Activated B cell treated with CpG ODN at 0.5 μM for 24 hours (primary cell): ENCODE data around the gene KDM4B. TPM values are rescaled to one million over a fixed set of nuclear protein-coding genes. Genes with fewer than 3 reads are reported as not detected.

Source experiments
- ATAC-seq: fragments of 200-7000 bp; cut with Tn5 transposase; one replicate; pipeline ENCODE4 v1.10.0; 2021; ENCODE audit warnings: low read depth, mild to moderate bottlenecking, moderate library complexity
- CTCF ChIA-PET: fragments of 350-600 bp; sonication (Branson Sonifier 250); formaldehyde crosslinking; loops from one replicate; lab custom pipeline; 2021; ENCODE audit warnings: antibody characterized with exemption; lab: Charles Lee
- POLR2A ChIA-PET: fragments of 350-600 bp; sonication (Branson Sonifier 250); formaldehyde crosslinking; loops from one replicate; lab custom pipeline; 2021; ENCODE audit warnings: antibody characterized with exemption; lab: Charles Lee
- DNase-seq: peaks from one replicate; pipeline ENCODE4 v3.0.0; 2022
- H3K27ac Mint-ChIP-seq: one replicate; pipeline ENCODE4 v1.8.0; 2020; ENCODE audit warnings: mixed read lengths
- H3K27me3 Mint-ChIP-seq: one replicate; pipeline ENCODE4 v1.8.0; 2021; ENCODE audit warnings: mixed read lengths
- H3K36me3 Mint-ChIP-seq: one replicate; pipeline ENCODE4 v1.8.0; 2021; ENCODE audit warnings: low read depth, mixed read lengths
- H3K4me1 Mint-ChIP-seq: one replicate; pipeline ENCODE4 v1.8.0; 2021; ENCODE audit warnings: mixed read lengths
- H3K4me3 Mint-ChIP-seq: one replicate; pipeline ENCODE4 v1.8.0; 2020; ENCODE audit warnings: mild to moderate bottlenecking, mixed read lengths
- H3K9me3 Mint-ChIP-seq: one replicate; pipeline ENCODE4 v1.8.0; 2020; ENCODE audit warnings: mixed read lengths
- intact Hi-C: fragments of 100-400 bp; cut with micrococcal nuclease; formaldehyde crosslinking; loops from one replicate; pipeline ENCODE4 v1.15.1; 2024
- total RNA-seq: library from RNA; stranded (reverse); gene quantifications from 2 replicates; pipeline ENCODE4 v1.2.3, GENCODE V29; 2022
- TF ChIP-seq, protein P1 (sequence below): fragments of 200-600 bp; IDR thresholded peaks from one replicate; pipeline ENCODE4 v1.8.0; 2022; ENCODE audit warnings: antibody characterized with exemption, mild to moderate bottlenecking

KDM4B gene
- total RNA-seq, 1 donor from 2014 or later: 88.9 TPM

DNA sequence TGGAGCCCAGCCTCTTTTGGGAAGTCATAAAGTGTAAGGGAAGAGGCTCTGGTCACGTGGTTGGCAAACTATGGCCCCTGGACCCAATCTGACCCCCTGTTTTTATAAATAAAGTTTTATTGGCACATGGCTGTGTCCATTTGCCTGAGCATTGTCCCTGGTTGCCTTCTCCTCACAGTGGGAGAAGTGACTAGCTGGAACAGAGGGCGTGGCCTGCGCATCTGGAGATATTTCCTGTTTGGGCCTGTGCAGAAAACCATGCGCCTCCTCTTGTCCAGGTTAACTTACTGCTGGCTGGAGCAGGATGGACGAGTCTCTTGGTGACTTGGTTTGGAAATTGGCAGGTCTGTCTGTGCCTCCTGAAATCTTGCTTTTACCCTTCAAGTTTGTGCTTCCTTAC is 48.3 kb downstream of the KDM4B start:
- ATAC-seq: no peak
- Mint-ChIP-seq H3K27ac (no peak overlapping the region), H3K36me3 (peaks cover 21% of the 10 kb centered on the region), H3K27me3 (no peaks in the 10 kb centered on the region), H3K4me1 (no peaks in the 10 kb centered on the region), H3K4me3 (no peak overlapping the region), H3K9me3 (no peaks in the 10 kb centered on the region)
- no peak for DNase-seq
- ChIA-PET CTCF (no interaction called here), POLR2A (no interaction called here)
- intact Hi-C loops: no loop called here
- TF ChIP-seq, protein P1, sequence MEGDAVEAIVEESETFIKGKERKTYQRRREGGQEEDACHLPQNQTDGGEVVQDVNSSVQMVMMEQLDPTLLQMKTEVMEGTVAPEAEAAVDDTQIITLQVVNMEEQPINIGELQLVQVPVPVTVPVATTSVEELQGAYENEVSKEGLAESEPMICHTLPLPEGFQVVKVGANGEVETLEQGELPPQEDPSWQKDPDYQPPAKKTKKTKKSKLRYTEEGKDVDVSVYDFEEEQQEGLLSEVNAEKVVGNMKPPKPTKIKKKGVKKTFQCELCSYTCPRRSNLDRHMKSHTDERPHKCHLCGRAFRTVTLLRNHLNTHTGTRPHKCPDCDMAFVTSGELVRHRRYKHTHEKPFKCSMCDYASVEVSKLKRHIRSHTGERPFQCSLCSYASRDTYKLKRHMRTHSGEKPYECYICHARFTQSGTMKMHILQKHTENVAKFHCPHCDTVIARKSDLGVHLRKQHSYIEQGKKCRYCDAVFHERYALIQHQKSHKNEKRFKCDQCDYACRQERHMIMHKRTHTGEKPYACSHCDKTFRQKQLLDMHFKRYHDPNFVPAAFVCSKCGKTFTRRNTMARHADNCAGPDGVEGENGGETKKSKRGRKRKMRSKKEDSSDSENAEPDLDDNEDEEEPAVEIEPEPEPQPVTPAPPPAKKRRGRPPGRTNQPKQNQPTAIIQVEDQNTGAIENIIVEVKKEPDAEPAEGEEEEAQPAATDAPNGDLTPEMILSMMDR: no peak

DNA sequence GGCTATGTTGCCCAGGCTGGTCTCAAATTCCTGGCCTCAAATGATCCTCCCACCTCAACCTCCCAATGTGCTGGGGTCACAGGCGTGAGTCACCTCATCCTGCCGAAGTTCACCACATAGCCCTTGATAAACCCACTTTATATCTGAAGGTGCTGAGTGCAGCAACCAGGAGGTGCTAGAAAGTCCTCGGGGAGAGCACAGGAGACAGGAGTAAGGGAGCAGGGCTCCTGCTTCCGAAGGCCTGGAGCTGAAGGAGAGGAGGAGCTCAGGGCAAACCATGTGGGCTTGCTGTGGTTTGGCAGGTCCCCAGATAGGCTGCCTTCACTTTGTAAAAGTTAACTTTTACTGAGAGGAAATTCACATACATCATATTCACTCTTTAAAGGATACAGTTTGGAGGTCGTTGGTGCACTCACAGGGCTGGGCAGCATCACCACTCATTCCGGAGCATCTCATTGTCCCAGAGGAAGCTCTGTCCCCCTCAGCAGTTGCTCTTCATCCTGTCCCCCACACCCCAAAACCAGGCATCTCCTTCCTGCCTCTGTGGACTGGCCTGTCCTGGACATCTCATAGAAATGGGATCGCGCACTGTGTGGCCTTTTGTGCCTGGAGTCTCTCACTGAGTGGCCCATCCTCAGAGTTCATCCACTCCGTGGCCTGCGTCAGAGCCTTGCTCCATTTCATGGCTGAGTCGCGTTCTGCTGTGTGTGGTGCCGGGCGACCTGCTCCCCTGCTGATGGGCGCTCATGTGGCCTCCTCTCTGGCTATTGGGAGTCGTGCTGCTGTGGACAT is 49.5 kb downstream of the KDM4B start:
- CTCF ChIA-PET: no interaction called here
- H3K4me1 Mint-ChIP-seq: no peaks in the 10 kb centered on the region
- no peaks in the 10 kb centered on the region for H3K9me3 Mint-ChIP-seq
- H3K27ac Mint-ChIP-seq: no peak overlapping the region
- TF ChIP-seq, protein P1: no peak
- DNase-seq (no peak), ATAC-seq (no peak)
- intact Hi-C loops: no loop called here
- H3K36me3 Mint-ChIP-seq: peaks cover 22% of the 10 kb centered on the region
- H3K27me3 Mint-ChIP-seq: no peaks in the 10 kb centered on the region
- POLR2A ChIA-PET: no interaction called here
- no peak overlapping the region for H3K4me3 Mint-ChIP-seq

DNA sequence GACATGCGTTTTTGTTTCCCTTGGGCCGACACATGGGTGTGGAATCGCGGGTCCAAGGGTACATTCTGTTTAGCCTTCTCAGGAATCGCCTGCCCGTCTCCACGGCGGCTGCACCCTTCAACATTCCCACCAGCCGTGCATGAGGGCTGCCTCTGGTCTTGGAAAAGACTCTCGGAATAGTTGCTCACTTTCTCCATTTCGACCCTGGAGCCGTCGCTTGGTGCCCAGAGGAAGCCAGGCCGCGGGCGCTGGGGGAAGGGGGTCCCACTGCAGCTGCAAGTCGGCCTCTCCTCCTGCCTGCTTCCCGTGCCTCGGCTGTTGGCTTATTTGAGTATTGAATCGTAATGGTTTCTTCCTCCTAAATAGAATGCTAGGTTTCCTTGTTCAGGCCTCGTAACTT is 51.5 kb downstream of the KDM4B start:
- intact Hi-C loops: no loop called here
- ATAC-seq (no peak), DNase-seq (no peak)
- TF ChIP-seq, protein P1: no peak
- H3K27ac Mint-ChIP-seq: no peak overlapping the region
- H3K9me3 Mint-ChIP-seq: no peaks in the 10 kb centered on the region
- ChIA-PET POLR2A (no interaction called here), CTCF (no interaction called here)
- H3K36me3 Mint-ChIP-seq: peaks cover 20% of the 10 kb centered on the region
- no peaks in the 10 kb centered on the region for H3K27me3 Mint-ChIP-seq
- H3K4me1 Mint-ChIP-seq: no peaks in the 10 kb centered on the region
- no peak overlapping the region for H3K4me3 Mint-ChIP-seq

DNA sequence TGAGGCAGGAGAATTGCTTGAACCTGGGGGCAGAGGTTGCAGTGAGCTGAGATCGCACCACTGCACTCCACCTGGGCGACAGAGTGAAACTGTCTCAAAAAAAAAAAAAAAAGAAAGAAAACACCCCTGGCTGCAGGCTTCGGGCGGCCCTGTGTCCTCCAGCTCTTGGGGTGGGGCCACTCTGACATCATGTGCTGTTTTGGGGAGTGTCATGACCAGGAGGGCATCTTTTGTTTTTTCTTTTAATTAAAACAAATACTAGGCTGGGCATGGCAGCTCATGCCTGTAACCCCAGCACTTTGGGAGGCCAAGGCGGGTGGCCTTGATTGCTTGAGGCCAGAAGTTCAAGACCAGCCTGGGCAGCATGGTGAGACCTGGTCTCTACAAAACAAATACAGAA is 52.1 kb downstream of the KDM4B start:
- CTCF ChIA-PET: no interaction called here

More for the DNA sequence above, 52.1 kb downstream of the KDM4B start:
- Mint-ChIP-seq H3K36me3 (peaks cover 19% of the 10 kb centered on the region), H3K27ac (no peak overlapping the region), H3K4me1 (no peaks in the 10 kb centered on the region), H3K4me3 (no peak overlapping the region), H3K9me3 (no peaks in the 10 kb centered on the region), H3K27me3 (no peaks in the 10 kb centered on the region)
- ATAC-seq (no peak), DNase-seq (no peak)
- intact Hi-C loops: no loop called here
- POLR2A ChIA-PET: no interaction called here
- TF ChIP-seq, protein P1: no peak
